K562 (cell line): Measurements from ENCODE around the gene MPZL1. TPM values are rescaled to one million over a fixed set of nuclear protein-coding genes. Genes with fewer than 3 reads are reported as not detected.

ENCODE experiments used
- ARID1B ChIP-seq: fragments of 450-650 bp; IDR thresholded peaks from 2 replicates; pipeline ENCODE4 v1.6.1; 2016; ENCODE audit warnings: antibody characterized with exemption, mild to moderate bottlenecking, inconsistent platforms
- ATF3 ChIP-seq, 2 experiments: fragments of 450-650 bp in 1 of 2; sonication (generic) in 1 of 2; formaldehyde crosslinking in 1 of 2; IDR thresholded peaks in 1 of 2; conservative IDR thresholded peaks in 1 of 2; 2 replicates each; pipeline versions ENCODE4 v1.6.1 to v1.8.1; 2016 to 2023; ENCODE audit warnings: mild to moderate bottlenecking in 2 of 2, moderate library complexity in 2 of 2, inconsistent platforms in 1 of 2, missing genetic modification reagents in 1 of 2
- CEBPG ChIP-seq, 3 experiments: fragments of 200-800 bp in 1 of 3; sonication (Bioruptor generic) in 1 of 3; sonication (generic) in 1 of 3; formaldehyde crosslinking in 1 of 3; IDR thresholded peaks in 2 of 3; conservative IDR thresholded peaks in 1 of 3; 2 replicates each; pipeline versions ENCODE4 v1.6.1 to v1.8.0; 2016 to 2022; ENCODE audit warnings: missing compliant biosample characterization in 2 of 3, missing genetic modification characterization in 2 of 3, mild to moderate bottlenecking in 1 of 3, missing genetic modification reagents in 1 of 3
- CREB1 ChIP-seq, 2 experiments: sonication (generic) in 1 of 2; formaldehyde crosslinking in 1 of 2; IDR thresholded peaks; 2 replicates each; pipeline versions ENCODE4 v1.6.1 to v1.8.0; 2012 to 2022; ENCODE audit warnings: inconsistent platforms in 1 of 2, mild to moderate bottlenecking in 1 of 2, missing genetic modification reagents in 1 of 2, moderate library complexity in 1 of 2
- DPF2 ChIP-seq: fragments of 450-650 bp; IDR thresholded peaks from 2 replicates; pipeline ENCODE4 v1.6.1; 2016
- ETV6 ChIP-seq, 3 experiments: fragments of 150-350 bp in 1 of 3; sonication (generic) in 1 of 3; formaldehyde crosslinking in 1 of 3; IDR thresholded peaks; 2 replicates each; pipeline versions ENCODE4 v1.6.1 to v1.8.0; 2014 to 2022; ENCODE audit warnings: borderline replicate concordance in 2 of 3, low read depth in 2 of 3, antibody characterized with exemption in 1 of 3, low read length in 1 of 3, mild to moderate bottlenecking in 1 of 3, missing genetic modification reagents in 1 of 3
- FOXO4 ChIP-seq: fragments of 450-650 bp; formaldehyde crosslinking; IDR thresholded peaks from 2 replicates; pipeline ENCODE4 v1.4.0; 2020; ENCODE audit warnings: mild to moderate bottlenecking, moderate library complexity
- HCFC1 ChIP-seq: IDR thresholded peaks from 2 replicates; pipeline ENCODE4 v1.6.1; 2012; ENCODE audit warnings: low read depth, low read length, improper control_type of control experiment
- HNRNPLL ChIP-seq: fragments of 200-400 bp; formaldehyde crosslinking; IDR thresholded peaks from 2 replicates; pipeline ENCODE4 v1.6.1; 2017; ENCODE audit warnings: low read length, low read depth, mild to moderate bottlenecking; ENCODE audit not compliant: poor library complexity, severe bottlenecking
- ILF3 ChIP-seq: fragments of 450-650 bp; IDR thresholded peaks from 2 replicates; pipeline ENCODE4 v1.6.1; 2018; ENCODE audit warnings: antibody characterized with exemption, mild to moderate bottlenecking, moderate library complexity, borderline replicate concordance
- IRF2 ChIP-seq: sonication (generic); formaldehyde crosslinking; IDR thresholded peaks from 2 replicates; pipeline ENCODE4 v1.8.1; 2022; ENCODE audit warnings: mild to moderate bottlenecking, missing genetic modification reagents
- MXI1 ChIP-seq: IDR thresholded peaks from 2 replicates; pipeline ENCODE4 v1.6.1; 2011; ENCODE audit warnings: low read depth, mild to moderate bottlenecking, improper control_type of control experiment, low read length
- NCOA6 ChIP-seq: fragments of 450-650 bp; IDR thresholded peaks from 2 replicates; pipeline ENCODE4 v1.6.1; 2017; ENCODE audit warnings: mild to moderate bottlenecking
- PBX2 ChIP-seq, 2 experiments: IDR thresholded peaks in 1 of 2; conservative IDR thresholded peaks in 1 of 2; 2 replicates each; pipeline ENCODE4 v1.6.1; 2016; ENCODE audit warnings: low read depth in 2 of 2, mild to moderate bottlenecking in 1 of 2, missing compliant biosample characterization in 1 of 2, missing genetic modification characterization in 1 of 2, moderate library complexity in 1 of 2
- RHOXF2B ChIP-seq: fragments of 250-450 bp; sonication (Bioruptor Pico); conservative IDR thresholded peaks from 2 replicates; pipeline ENCODE4 v1.5.1; 2021
- TAL1 ChIP-seq: fragments of 450-650 bp; IDR thresholded peaks from 2 replicates; pipeline ENCODE4 v1.6.1; 2016; ENCODE audit warnings: mild to moderate bottlenecking
- ZNF165 ChIP-seq: fragments of 250-450 bp; sonication (Bioruptor Pico); IDR thresholded peaks from 2 replicates; pipeline ENCODE4 v1.4.0; 2020; ENCODE audit warnings: borderline replicate concordance
- ZNF184 ChIP-seq: sonication (generic); formaldehyde crosslinking; IDR thresholded peaks from 2 replicates; pipeline ENCODE4 v1.5.0; 2020; ENCODE audit warnings: missing genetic modification reagents
- polyA plus RNA-seq, 8 experiments: library from polyadenylated mRNA; depleted of rRNA in 4 of 8; stranded (reverse) in 5 of 8; unstranded in 3 of 8; fragments of >200 nt; fragmentation: Nextera tagmentation in 2 of 8; fragmentation: Illumina TruSeq in 1 of 8; extraction: Ambion mirVana in 2 of 8; extraction: Trizol in 1 of 8; gene quantifications; 2 replicates each; pipeline versions ENCODE4 v1.2.1 to v1.2.3, GENCODE V29; 2011 to 2014; ENCODE audit warnings: inconsistent platforms in 1 of 8, missing spikeins in 1 of 8
- total RNA-seq, 7 experiments: library from RNA; depleted of rRNA in 6 of 7; stranded (reverse); fragments of >200 nt in 6 of 7; fragmentation: Illumina TruSeq in 2 of 7; extraction: Trizol in 2 of 7; gene quantifications; 2 replicates each; pipeline versions ENCODE4 v1.2.1 to v1.2.3, GENCODE V29; 2011 to 2021; ENCODE audit warnings: low replicate concordance in 1 of 7
- TF ChIP-seq, protein P1 (sequence below): fragments of 450-650 bp; IDR thresholded peaks from 2 replicates; pipeline ENCODE4 v1.7.0; 2016; ENCODE audit warnings: borderline replicate concordance

Gene MPZL1
- total and polyA plus RNA-seq, 9 of the 15 experiments (the other 6 are each of a cell fraction or from before 2014, with no cell fraction given), result 14.5 to 153 (median 66.5) TPM

DNA sequence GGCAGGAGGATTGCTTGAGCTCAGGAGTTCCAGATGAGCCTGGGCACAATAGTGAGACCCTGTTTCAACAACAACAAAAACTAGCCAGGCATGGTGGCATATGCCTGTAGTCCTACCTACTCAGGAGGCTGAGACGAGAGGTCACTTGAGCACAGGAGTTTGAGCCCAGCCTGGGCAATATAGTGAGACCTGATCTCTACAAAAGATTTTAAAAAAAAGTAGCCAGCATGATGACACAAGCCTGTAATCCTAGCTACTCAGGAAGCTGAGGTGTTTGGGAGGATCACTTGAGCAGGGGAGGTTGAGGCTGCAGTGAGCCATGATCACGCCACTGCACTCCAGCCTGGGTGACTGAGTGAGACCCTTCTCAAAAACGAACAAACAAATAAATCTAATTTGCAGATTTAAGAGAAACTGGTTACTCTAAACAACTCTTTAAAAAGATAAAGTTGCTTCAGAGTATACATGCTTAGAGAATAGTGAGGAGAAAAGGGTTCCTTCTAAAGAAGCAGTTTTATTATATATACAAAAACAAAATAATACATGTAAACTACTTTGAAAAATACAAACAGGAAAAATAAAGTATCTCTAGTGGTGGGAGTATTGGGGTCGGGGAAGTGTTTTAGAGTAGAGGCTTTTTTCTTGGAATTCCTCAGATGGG is 103.8 kb downstream of the MPZL1 start (continued):
- TF ChIP-seq, protein P1, sequence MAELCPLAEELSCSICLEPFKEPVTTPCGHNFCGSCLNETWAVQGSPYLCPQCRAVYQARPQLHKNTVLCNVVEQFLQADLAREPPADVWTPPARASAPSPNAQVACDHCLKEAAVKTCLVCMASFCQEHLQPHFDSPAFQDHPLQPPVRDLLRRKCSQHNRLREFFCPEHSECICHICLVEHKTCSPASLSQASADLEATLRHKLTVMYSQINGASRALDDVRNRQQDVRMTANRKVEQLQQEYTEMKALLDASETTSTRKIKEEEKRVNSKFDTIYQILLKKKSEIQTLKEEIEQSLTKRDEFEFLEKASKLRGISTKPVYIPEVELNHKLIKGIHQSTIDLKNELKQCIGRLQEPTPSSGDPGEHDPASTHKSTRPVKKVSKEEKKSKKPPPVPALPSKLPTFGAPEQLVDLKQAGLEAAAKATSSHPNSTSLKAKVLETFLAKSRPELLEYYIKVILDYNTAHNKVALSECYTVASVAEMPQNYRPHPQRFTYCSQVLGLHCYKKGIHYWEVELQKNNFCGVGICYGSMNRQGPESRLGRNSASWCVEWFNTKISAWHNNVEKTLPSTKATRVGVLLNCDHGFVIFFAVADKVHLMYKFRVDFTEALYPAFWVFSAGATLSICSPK, result no peak
- TF ChIP-seq ETV6 (IDR thresholded peaks at IDR 0.05; ENCODE audit: borderline replicate concordance in 1 of 2, low read depth in 2 of 2, low read length in 1 of 2) (no peak), ETV6 (CRISPR knock-in tag; IDR thresholded peaks at IDR 0.05; ENCODE audit: borderline replicate concordance) (no peak), ZNF165 (CRISPR knock-in tag) (no peak), ARID1B (peak; percentile 64), TAL1 (no peak), IRF2 (CRISPR knock-in tag) (no peak), ATF3 (IDR thresholded peaks at IDR 0.05) (peak; percentile 90), ATF3 (CRISPR knock-in tag; conservative IDR thresholded peaks at IDR 0.05) (no peak), MXI1 (no peak), RHOXF2B (no peak), CEBPG (CRISPR knock-in tag; IDR thresholded peaks at IDR 0.05) (peak; percentile 95), CEBPG (tag; conservative IDR thresholded peaks at IDR 0.05 in 1 of 2, IDR thresholded peaks at IDR 0.05 in 1 of 2) (peak; percentile 84 to 97), PBX2 (CRISPR knock-in tag; IDR thresholded peaks at IDR 0.05; ENCODE audit: low read depth) (no peak), PBX2 (tag; conservative IDR thresholded peaks at IDR 0.05; ENCODE audit: low read depth) (no peak), ILF3 (no peak), NCOA6 (no peak), HNRNPLL (no peak), CREB1 (IDR thresholded peaks at IDR 0.05) (no peak), CREB1 (CRISPR knock-in tag; IDR thresholded peaks at IDR 0.05) (no peak), FOXO4 (CRISPR knock-in tag) (no peak), ZNF184 (CRISPR knock-in tag) (no peak), HCFC1 (no peak), DPF2 (peak; percentile 71; the same call in 1 of the 2 replicates)
